Keratinocyte (primary cell): Measurements from ENCODE around the gene FOXK1. TPM values are rescaled to one million over a fixed set of nuclear protein-coding genes. Genes with fewer than 3 reads are reported as not detected.

ENCODE experiments used
- DNase-seq: peaks from one replicate; pipeline ENCODE4 v3.0.0-alpha.2; 2011; ENCODE audit warnings: low read depth, missing footprints, low spot score
- FAIRE-seq: peaks from 2 replicates; lab custom pipeline; 2011; peaks lifted over from hg19 to GRCh38; lab: Jason Lieb, UNC
- H2AFZ ChIP-seq: 2 replicates; pipeline ENCODE4 v1.6.0; 2012; ENCODE audit warnings: low read length, control low read depth, inconsistent platforms; ENCODE audit not compliant: control insufficient read depth
- H3K27ac ChIP-seq: 2 replicates; pipeline ENCODE4 v1.5.1; 2011; ENCODE audit warnings: low read length; ENCODE audit not compliant: control insufficient read depth, insufficient read depth
- H3K27me3 ChIP-seq: 3 replicates; pipeline ENCODE4 v1.6.0; 2011; ENCODE audit warnings: low read length; ENCODE audit not compliant: control insufficient read depth, insufficient read depth; ENCODE audit errors: extremely low read depth
- H3K36me3 ChIP-seq, 2 experiments: 2 replicates in 1 of 2; 3 replicates in 1 of 2; pipeline ENCODE4 v1.5.1; 2011; ENCODE audit warnings: low read length in 2 of 2, mild to moderate bottlenecking in 1 of 2; ENCODE audit not compliant: control insufficient read depth in 2 of 2, insufficient read depth in 2 of 2; ENCODE audit errors: extremely low read depth in 1 of 2
- H3K4me1 ChIP-seq: 3 replicates; pipeline ENCODE4 v1.5.1; 2011; ENCODE audit warnings: low read length; ENCODE audit not compliant: control insufficient read depth, insufficient read depth; ENCODE audit errors: extremely low read depth
- H3K4me2 ChIP-seq: 3 replicates; pipeline ENCODE4 v1.6.0; 2011; ENCODE audit warnings: low read depth, low read length; ENCODE audit not compliant: control insufficient read depth, insufficient read depth; ENCODE audit errors: extremely low read depth
- H3K4me3 ChIP-seq, 3 experiments: fragments of 200-600 bp in 1 of 3; sonication (generic) in 1 of 3; 2 replicates in 2 of 3; 3 replicates in 1 of 3; pipeline ENCODE4 v1.5.1; 2011 to 2016; ENCODE audit warnings: low read length in 3 of 3, mild to moderate bottlenecking in 3 of 3, control low read depth in 2 of 3, inconsistent platforms in 1 of 3, low read depth in 1 of 3, mixed read lengths in 1 of 3, mixed run types in 1 of 3, moderate library complexity in 1 of 3; ENCODE audit not compliant: control insufficient read depth in 2 of 3, insufficient read depth in 2 of 3; ENCODE audit errors: extremely low read depth in 1 of 3
- H3K79me2 ChIP-seq: 2 replicates; pipeline ENCODE4 v1.6.0; 2012; ENCODE audit warnings: low read length; ENCODE audit not compliant: control insufficient read depth, insufficient read depth
- H3K9ac ChIP-seq: 3 replicates; pipeline ENCODE4 v1.6.0; 2011; ENCODE audit warnings: low read length; ENCODE audit not compliant: control insufficient read depth, insufficient read depth; ENCODE audit errors: extremely low read depth
- H3K9me1 ChIP-seq: 3 replicates; pipeline ENCODE4 v1.6.0; 2011; ENCODE audit warnings: low read length; ENCODE audit not compliant: control insufficient read depth, insufficient read depth; ENCODE audit errors: extremely low read depth
- H3K9me3 ChIP-seq: 2 replicates; pipeline ENCODE4 v1.5.1; 2012; ENCODE audit warnings: low read depth, low read length; ENCODE audit not compliant: control insufficient read depth
- H4K20me1 ChIP-seq: 3 replicates; pipeline ENCODE4 v1.6.0; 2011; ENCODE audit warnings: low read length; ENCODE audit not compliant: control insufficient read depth, insufficient read depth; ENCODE audit errors: extremely low read depth
- CTCF ChIP-seq, 3 experiments: IDR thresholded peaks in 1 of 3; conservative IDR thresholded peaks in 1 of 3; optimal IDR thresholded peaks in 1 of 3; 2 replicates in 2 of 3; 3 replicates in 1 of 3; pipeline versions ENCODE3 to v1.5.1; 2011; ENCODE audit warnings: low read length in 3 of 3, mild to moderate bottlenecking in 3 of 3, moderate library complexity in 2 of 3, control low read depth in 1 of 3, inconsistent platforms in 1 of 3; ENCODE audit not compliant: insufficient read depth in 2 of 3; ENCODE audit errors: extremely low read depth in 1 of 3
- EZH2 ChIP-seq: IDR thresholded peaks from one replicate; pipeline ENCODE4 v1.6.1; 2012; ENCODE audit warnings: inconsistent platforms, mild to moderate bottlenecking, low read length, moderate library complexity
- dilution Hi-C: fragments of 300-500 bp; cut with MboI; formaldehyde crosslinking; loops from one replicate; pipeline ENCODE4 v1.7.0; 2020; ENCODE audit warnings: low sequenced_read_pairs; ENCODE audit not compliant: extremely low pct_ligation_motif_present
- polyA plus RNA-seq, 5 experiments: library from polyadenylated mRNA; depleted of rRNA in 3 of 5; stranded (reverse) in 3 of 5; stranded (forward) in 1 of 5; unstranded in 1 of 5; fragments of >200 nt; gene quantifications; 1 replicate in 1 of 5; 2 replicates in 3 of 5; 3 replicates in 1 of 5; pipeline versions ENCODE4 v1.2.1 to v1.2.3, GENCODE V29; 2011 to 2012; ENCODE audit warnings: missing spikeins in 2 of 5, low read depth in 1 of 5, low replicate concordance in 1 of 5

The FOXK1 gene
- polyA plus RNA-seq, 1 donor (not counting 4 experiments of a cell fraction or from before 2014, with no cell fraction given): 4.4 TPM

DNA sequence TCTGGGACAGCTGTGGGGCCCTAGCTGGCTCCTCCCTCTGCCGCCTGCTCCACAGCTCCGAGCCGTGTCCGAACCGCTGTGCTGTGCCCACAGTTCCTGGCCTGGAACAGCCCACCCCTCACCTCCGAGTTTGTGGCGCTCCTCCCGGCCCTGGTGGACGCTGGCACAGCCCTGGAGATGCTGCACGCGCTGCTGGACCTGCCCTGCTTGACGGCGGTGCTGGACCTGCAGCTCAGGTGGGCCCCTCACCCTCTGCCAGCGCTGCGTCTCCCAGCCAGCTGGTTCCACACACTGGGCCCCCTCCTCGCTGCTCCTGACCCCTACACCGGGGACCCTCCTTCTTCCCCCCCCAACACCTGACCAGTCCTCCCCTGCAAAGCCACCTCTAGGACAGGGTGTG, 105.4 kb downstream of the FOXK1 start:
- TF ChIP-seq CTCF (optimal IDR thresholded peaks at IDR 0.05 in 1 of 3, IDR thresholded peaks at IDR 0.05 in 1 of 3, conservative IDR thresholded peaks at IDR 0.05 in 1 of 3; ENCODE audit: extremely low read depth in 1 of 3, insufficient read depth in 2 of 3, low read length in 3 of 3) (no peak), EZH2 (no peak)
- Histone ChIP-seq H3K27ac (no peak overlapping the region), H3K9ac (no peak overlapping the region), H3K27me3 (no peaks in the 10 kb centered on the region), H2AFZ (no peak overlapping the region), H3K4me3 (no peak overlapping the region), H3K4me1 (no peaks in the 10 kb centered on the region), H3K36me3 (peaks cover 27 to 52% of the 10 kb centered on the region in 2 experiments), H3K79me2 (peaks cover 2% of the 10 kb centered on the region), H3K4me2 (no peak overlapping the region), H3K9me1 (no peaks in the 10 kb centered on the region), H3K9me3 (no peaks in the 10 kb centered on the region), H4K20me1 (no peaks in the 10 kb centered on the region)
- dilution Hi-C loops: no loop called here
- DNase-seq: no peak
- FAIRE-seq: no peak

- TF ChIP-seq CTCF (optimal IDR thresholded peaks at IDR 0.05 in 1 of 3, IDR thresholded peaks at IDR 0.05 in 1 of 3, conservative IDR thresholded peaks at IDR 0.05 in 1 of 3; ENCODE audit: extremely low read depth in 1 of 3, insufficient read depth in 2 of 3, low read length in 3 of 3) (no peak), EZH2 (no peak)
- FAIRE-seq: no peak
Observed at GRCh38 chr7:4787947-4788626, 106.0 kb downstream of the FOXK1 start.

More at GRCh38 chr7:4787947-4788626, 106.0 kb downstream of the FOXK1 start:
- Histone ChIP-seq H3K4me3 (no peak overlapping the region), H3K9ac (no peak overlapping the region), H3K4me1 (no peaks in the 10 kb centered on the region), H3K27me3 (no peaks in the 10 kb centered on the region), H3K4me2 (no peak overlapping the region), H3K9me3 (no peaks in the 10 kb centered on the region), H3K36me3 (peaks cover 27 to 56% of the 10 kb centered on the region in 2 experiments), H2AFZ (no peak overlapping the region), H3K9me1 (no peaks in the 10 kb centered on the region), H3K79me2 (peaks cover 2% of the 10 kb centered on the region), H3K27ac (no peak overlapping the region), H4K20me1 (no peaks in the 10 kb centered on the region)
- no peak for DNase-seq
- dilution Hi-C loops: no loop called here
